GM13977 (cell line): Measurements from ENCODE around the gene PRCC.

Experiments
- DNase-seq: peaks from one replicate; pipeline ENCODE4 v3.0.0; 2012; ENCODE audit warnings: low spot score
- CTCF ChIP-seq: IDR thresholded peaks from 2 replicates; pipeline ENCODE4 v1.5.1; 2012; ENCODE audit warnings: mild to moderate bottlenecking, control low read depth; ENCODE audit not compliant: insufficient read depth; ENCODE audit errors: extremely low read depth, missing control alignments
- in situ Hi-C: fragments of 300-500 bp; cut with MboI; formaldehyde crosslinking; loops from one replicate; pipeline ENCODE4 v1.12.0; 2022; ENCODE audit warnings: low sequenced_read_pairs, low pct_unique_long_range_greater_than_20kb, mixed read lengths, inconsistent platforms; ENCODE audit not compliant: unreplicated experiment

The PRCC gene

GRCh38 chr1:156797212-156797871, 30.0 kb downstream of the PRCC start:
- peak; percentile 81 for TF ChIP-seq CTCF
- peak; percentile 67 for DNase-seq
- in situ Hi-C loops, result no loop called here

- DNase-seq, result no peak
- in situ Hi-C loops, result no loop called here
- no peak for TF ChIP-seq CTCF
Observed at GRCh38 chr1:156801409-156802121, 34.2 kb downstream of the PRCC start.

- no peak for DNase-seq
- no peak for TF ChIP-seq CTCF
- in situ Hi-C loops, result no loop called here
Observed at GRCh38 chr1:156802421-156802935, 35.1 kb downstream of the PRCC start.

GRCh38 chr1:156803086-156803851, 35.9 kb downstream of the PRCC start:
- no peak for DNase-seq
- TF ChIP-seq CTCF, result no peak
- in situ Hi-C loops, result no loop called here

GRCh38 chr1:156804026-156804425, 36.7 kb downstream of the PRCC start:
- DNase-seq, result no peak
- in situ Hi-C loops, result no loop called here
- TF ChIP-seq CTCF, result no peak

- in situ Hi-C loops, result no loop called here
- no peak for DNase-seq
- no peak for TF ChIP-seq CTCF
Observed at GRCh38 chr1:156804572-156805243, 37.4 kb downstream of the PRCC start.
